HCT116 (cell line): ENCODE measurements around the gene MSRB3. TPM values are rescaled to one million over a fixed set of nuclear protein-coding genes. Genes with fewer than 3 reads are reported as not detected.
A peak's percentile ranks its signal among the peaks of the same experiment; 100 is the strongest.

ENCODE experiments used
- ATAC-seq: fragments of 200-7000 bp; cut with Tn5 transposase; 2 replicates; pipeline ENCODE4 v1.9.1; 2020; ENCODE audit warnings: mild to moderate bottlenecking, moderate library complexity
- BruUV-seq: library from RNA; stranded (reverse); fragments of 400-500 nt; replicated peaks from 2 replicates; lab custom pipeline; 2021; lab: Mats Ljungman, UMichigan
- CTCF ChIA-PET: fragments of 300-600 bp; sonication (Branson Sonifier 250); formaldehyde crosslinking; loops from one replicate; lab custom pipeline; 2021; ENCODE audit warnings: antibody characterized with exemption; lab: Charles Lee
- POLR2A ChIA-PET: fragments of 300-600, 350-600 bp; sonication (Branson Sonifier 250); formaldehyde crosslinking; loops from one replicate; lab custom pipeline; 2021; ENCODE audit warnings: antibody characterized with exemption; lab: Charles Lee
- RAD21 ChIA-PET, 2 experiments: fragments of 300-600 bp; sonication (Branson Sonifier 250); formaldehyde crosslinking; loops; one replicate each; lab custom pipeline; 2023; ENCODE audit warnings: low total read pairs in 2 of 2; ENCODE audit not compliant: uncharacterized antibody in 2 of 2, unreplicated experiment in 2 of 2, low non-redundant PET in 1 of 2; lab: Charles Lee
- DNase-seq: peaks from one replicate; pipeline ENCODE4 v3.0.0-alpha.2; 2010; ENCODE audit warnings: low read depth, low spot score
- H2AFZ ChIP-seq: fragments of 200-600 bp; shearing (Covaris generic), sonication (generic); 2 replicates; pipeline ENCODE4 v1.6.1; 2017; ENCODE audit warnings: low read depth, mixed run types, mixed read lengths, antibody characterized with exemption, low read length; ENCODE audit not compliant: poor library complexity, severe bottlenecking
- H3K27ac ChIP-seq: 2 replicates; pipeline ENCODE4 v1.5.1; 2012; ENCODE audit warnings: low read depth, low read length
- H3K27me3 ChIP-seq: fragments of 200-600 bp; sonication (generic); 2 replicates; pipeline ENCODE4 v1.6.1; 2016; ENCODE audit warnings: mixed run types, low read length, mixed read lengths; ENCODE audit not compliant: insufficient read depth
- H3K36me3 ChIP-seq, 2 experiments: fragments of 200-500 bp in 1 of 2; fragments of 200-600 bp in 1 of 2; sonication (Bioruptor generic) in 1 of 2; sonication (generic) in 1 of 2; 2 replicates each; pipeline versions ENCODE4 v1.5.1 to v1.6.1; 2014 to 2016; ENCODE audit warnings: low read length in 2 of 2, inconsistent platforms in 1 of 2, mixed read lengths in 1 of 2, mixed run types in 1 of 2; ENCODE audit not compliant: insufficient read depth in 2 of 2, control insufficient read depth in 1 of 2
- H3K4me1 ChIP-seq, 2 experiments: fragments of 200-600 bp in 1 of 2; sonication (generic) in 1 of 2; 2 replicates each; pipeline versions ENCODE4 v1.5.1 to v1.6.1; 2012 to 2017; ENCODE audit warnings: low read length in 2 of 2, inconsistent platforms in 1 of 2, mild to moderate bottlenecking in 1 of 2, mixed read lengths in 1 of 2, mixed run types in 1 of 2, moderate library complexity in 1 of 2; ENCODE audit not compliant: insufficient read depth in 2 of 2, control insufficient read depth in 1 of 2
- H3K4me2 ChIP-seq: fragments of 200-600 bp; sonication (generic); 2 replicates; pipeline ENCODE4 v1.6.1; 2017; ENCODE audit warnings: mixed run types, low read length, mixed read lengths
- H3K4me3 ChIP-seq, 2 experiments: fragments of 200-600 bp in 1 of 2; sonication (generic) in 1 of 2; replicated peaks in 1 of 2; 2 replicates each; pipeline ENCODE4 v1.5.1; 2011 to 2016; ENCODE audit warnings: low read length in 2 of 2, control low read depth in 1 of 2, low read depth in 1 of 2, mild to moderate bottlenecking in 1 of 2, mixed read lengths in 1 of 2, mixed run types in 1 of 2
- H3K79me2 ChIP-seq: fragments of 200-600 bp; sonication (generic); 2 replicates; pipeline ENCODE4 v1.6.1; 2017; ENCODE audit warnings: mild to moderate bottlenecking, mixed run types, low read length, moderate library complexity, mixed read lengths; ENCODE audit not compliant: insufficient read depth
- H3K9ac ChIP-seq: fragments of 200-600 bp; sonication (generic); 2 replicates; pipeline ENCODE4 v1.6.1; 2016; ENCODE audit warnings: low read length, mixed read lengths
- H3K9me2 ChIP-seq: fragments of 200-600 bp; sonication (generic), shearing (Covaris generic); 2 replicates; pipeline ENCODE4 v1.6.1; 2017; ENCODE audit warnings: mixed run types, mild to moderate bottlenecking, moderate library complexity; ENCODE audit not compliant: insufficient read depth
- H3K9me3 ChIP-seq, 2 experiments: fragments of 200-500 bp in 1 of 2; fragments of 200-600 bp in 1 of 2; sonication (Bioruptor generic) in 1 of 2; sonication (generic) in 1 of 2; 2 replicates each; pipeline ENCODE4 v1.6.1; 2014 to 2017; ENCODE audit warnings: low read length in 2 of 2, mixed read lengths in 2 of 2, inconsistent platforms in 1 of 2, low read depth in 1 of 2, mild to moderate bottlenecking in 1 of 2, mixed run types in 1 of 2, moderate library complexity in 1 of 2; ENCODE audit not compliant: control insufficient read depth in 1 of 2, insufficient read depth in 1 of 2
- H4K20me1 ChIP-seq: fragments of 200-600 bp; sonication (generic), shearing (Covaris generic); 2 replicates; pipeline ENCODE4 v1.6.1; 2017; ENCODE audit warnings: mixed run types, mild to moderate bottlenecking, moderate library complexity; ENCODE audit not compliant: insufficient read depth
- CBX3 ChIP-seq: IDR thresholded peaks from 2 replicates; pipeline ENCODE4 v1.6.1; 2012; ENCODE audit warnings: low read depth
- CEBPB ChIP-seq: IDR thresholded peaks from 2 replicates; pipeline ENCODE4 v1.6.1; 2012; ENCODE audit warnings: low read depth
- CTCF ChIP-seq, 3 experiments: fragments of 200-600 bp in 1 of 3; sonication (generic) in 1 of 3; IDR thresholded peaks in 2 of 3; conservative IDR thresholded peaks in 1 of 3; 2 replicates each; pipeline ENCODE4 v1.5.1; 2012 to 2017; ENCODE audit warnings: low read depth in 2 of 3, low read length in 2 of 3, antibody characterized with exemption in 1 of 3, borderline replicate concordance in 1 of 3, control low read depth in 1 of 3, mild to moderate bottlenecking in 1 of 3, mixed read lengths in 1 of 3, mixed run types in 1 of 3, moderate library complexity in 1 of 3; ENCODE audit not compliant: insufficient read depth in 1 of 3
- EGR1 ChIP-seq: IDR thresholded peaks from 2 replicates; pipeline ENCODE4 v1.6.1; 2012; ENCODE audit warnings: low read depth
- ELF1 ChIP-seq: IDR thresholded peaks from 2 replicates; pipeline ENCODE4 v1.6.1; 2012; ENCODE audit warnings: low read depth, borderline replicate concordance
- FOSL1 ChIP-seq: IDR thresholded peaks from 2 replicates; pipeline ENCODE4 v1.6.1; 2012; ENCODE audit warnings: low read depth
- JUND ChIP-seq: IDR thresholded peaks from 2 replicates; pipeline ENCODE4 v1.6.1; 2012
- POLR2AphosphoS5 ChIP-seq: IDR thresholded peaks from 2 replicates; pipeline ENCODE4 v1.6.1; 2011; ENCODE audit warnings: mild to moderate bottlenecking, low read depth, low read length, moderate library complexity
- RAD21 ChIP-seq: IDR thresholded peaks from 2 replicates; pipeline ENCODE4 v1.6.1; 2012; ENCODE audit warnings: low read depth, mild to moderate bottlenecking
- REST ChIP-seq: IDR thresholded peaks from 2 replicates; pipeline ENCODE4 v1.6.1; 2012; ENCODE audit warnings: low read depth
- SRF ChIP-seq: IDR thresholded peaks from 2 replicates; pipeline ENCODE4 v1.6.1; 2012; ENCODE audit warnings: low read depth
- YY1 ChIP-seq: IDR thresholded peaks from 2 replicates; pipeline ENCODE4 v1.6.1; 2011; ENCODE audit warnings: low read length, low read depth, moderate library complexity, mild to moderate bottlenecking; ENCODE audit not compliant: insufficient replicate concordance; ENCODE audit errors: extremely low read depth
- ZFX ChIP-seq: fragments of 450-650 bp; IDR thresholded peaks from 2 replicates; pipeline ENCODE4 v1.6.1; 2017
- ZNF274 ChIP-seq: fragments of 200-500 bp; sonication (Bioruptor generic); IDR thresholded peaks from 2 replicates; pipeline ENCODE4 v1.6.1; 2014; ENCODE audit warnings: mild to moderate bottlenecking, low read depth, low read length, inconsistent platforms
- intact Hi-C: fragments of 100-400 bp; cut with micrococcal nuclease; formaldehyde crosslinking; loops from 2 replicates; pipeline ENCODE4 v1.10.0; 2022
- total RNA-seq: library from RNA; stranded (reverse); gene quantifications from one replicate; pipeline ENCODE4 v1.2.1, GENCODE V29; 2021; ENCODE audit not compliant: unreplicated experiment

The MSRB3 gene
- total RNA-seq, 1 experiment from 2014 or later, result 8.2 TPM

- ATAC-seq (no peak), DNase-seq (no peak)
- H3K4me2 ChIP-seq, result peak overlapping the region; percentile 77
- peak overlapping the region; percentile 72; the same call in 1 of the 2 replicates for H3K27ac ChIP-seq
- intact Hi-C loops, result no loop called here
- no peaks in the 10 kb centered on the region for H3K9me2 ChIP-seq
- H2AFZ ChIP-seq, result peak overlapping the region; percentile 85
- H3K9me3 ChIP-seq, result no peaks in the 10 kb centered on the region
- peaks cover 42 to 43% of the 10 kb centered on the region in 2 experiments for H3K4me1 ChIP-seq
- CTCF ChIA-PET, result interaction anchor here (0.6 kb wide), 1 partner anchor 197 kb away, joined by 3 read pairs; no protein-coding TSS in a partner anchor
- no peak for TF ChIP-seq YY1
- TF ChIP-seq EGR1, result no peak
- no peak for TF ChIP-seq ZNF274
- no peak for TF ChIP-seq JUND
- TF ChIP-seq CEBPB, result no peak
- no peak for TF ChIP-seq ELF1
- TF ChIP-seq REST, result no peak
- TF ChIP-seq FOSL1, result no peak
- no peak for TF ChIP-seq RAD21
- TF ChIP-seq CTCF (IDR thresholded peaks at IDR 0.05 in 2 of 3, conservative IDR thresholded peaks at IDR 0.05 in 1 of 3; ENCODE audit: borderline replicate concordance in 1 of 3, insufficient read depth in 1 of 3, low read depth in 2 of 3, low read length in 2 of 3), result no peak
- no peak for TF ChIP-seq CBX3
- no peak for TF ChIP-seq SRF
- TF ChIP-seq ZFX, result no peak
- no peak for TF ChIP-seq POLR2AphosphoS5
- H3K79me2 ChIP-seq, result no peaks in the 10 kb centered on the region
- no peaks in the 10 kb centered on the region for H4K20me1 ChIP-seq
- H3K27me3 ChIP-seq, result no peaks in the 10 kb centered on the region
- peak overlapping the region in 1 of 2 experiments; percentile 30; a peak in 1 of 4 replicates for H3K4me3 ChIP-seq
- no TSS peak for BruUV-seq
- POLR2A ChIA-PET, result interaction anchor here (0.6 kb wide), 1 partner anchor 162 kb away, joined by 3 read pairs; no protein-coding TSS in a partner anchor
- no peaks in the 10 kb centered on the region for H3K36me3 ChIP-seq
- peak overlapping the region; percentile 45 for H3K9ac ChIP-seq
- RAD21 ChIA-PET, result no interaction called here
Measured at GRCh38 chr12:65335981-65336380, 57.5 kb downstream of the MSRB3 start.
